GM21367 (cell line): ENCODE results near the gene VSIG2.
A peak's percentile ranks its signal among the peaks of the same experiment; 100 is the strongest.

Source experiments
- ATAC-seq: cut with Tn5 transposase; IDR thresholded peaks from one replicate; pipeline ENCODE4 v1.9.1; 2021; ENCODE audit not compliant: unreplicated experiment

VSIG2 gene

DNA sequence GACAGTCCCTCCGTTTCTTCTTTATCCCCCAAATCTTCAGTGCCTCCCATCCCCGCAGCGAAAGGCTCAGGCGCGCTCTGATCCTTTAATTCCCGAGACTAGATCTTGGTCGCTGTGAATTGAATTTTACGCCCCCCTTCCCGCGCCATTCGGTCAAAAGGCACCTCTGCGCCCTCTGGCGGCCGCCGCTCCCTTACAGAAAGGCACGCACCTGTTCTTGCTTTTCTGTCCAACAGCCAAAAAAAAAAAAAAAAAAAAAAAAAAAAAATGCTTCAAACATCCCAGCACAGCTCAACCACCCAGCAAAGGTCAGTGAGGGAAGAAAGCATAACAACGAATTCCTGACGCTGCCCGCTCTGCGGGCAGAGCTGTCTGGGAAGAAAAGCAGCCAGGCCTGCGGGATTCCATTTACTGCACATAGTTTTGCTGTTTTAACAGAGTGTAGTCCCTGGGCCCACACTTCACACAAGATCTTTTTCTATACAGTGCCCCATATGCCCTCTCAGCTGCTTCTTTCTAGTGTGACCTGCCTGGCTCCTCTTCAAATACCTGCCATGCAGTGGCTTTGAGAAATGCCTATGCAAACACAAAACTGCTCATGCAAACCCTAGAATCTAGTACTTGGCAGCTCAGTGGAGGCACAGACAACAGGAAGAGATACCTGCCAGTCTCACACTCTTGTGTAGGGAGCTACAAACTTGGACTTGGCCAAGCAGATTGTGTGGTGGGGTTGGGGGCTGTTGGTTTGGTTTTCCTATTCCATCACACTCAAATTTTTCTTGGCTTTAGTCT, 11.3 kb upstream of the VSIG2 start:
- peak; percentile 26 for ATAC-seq

DNA sequence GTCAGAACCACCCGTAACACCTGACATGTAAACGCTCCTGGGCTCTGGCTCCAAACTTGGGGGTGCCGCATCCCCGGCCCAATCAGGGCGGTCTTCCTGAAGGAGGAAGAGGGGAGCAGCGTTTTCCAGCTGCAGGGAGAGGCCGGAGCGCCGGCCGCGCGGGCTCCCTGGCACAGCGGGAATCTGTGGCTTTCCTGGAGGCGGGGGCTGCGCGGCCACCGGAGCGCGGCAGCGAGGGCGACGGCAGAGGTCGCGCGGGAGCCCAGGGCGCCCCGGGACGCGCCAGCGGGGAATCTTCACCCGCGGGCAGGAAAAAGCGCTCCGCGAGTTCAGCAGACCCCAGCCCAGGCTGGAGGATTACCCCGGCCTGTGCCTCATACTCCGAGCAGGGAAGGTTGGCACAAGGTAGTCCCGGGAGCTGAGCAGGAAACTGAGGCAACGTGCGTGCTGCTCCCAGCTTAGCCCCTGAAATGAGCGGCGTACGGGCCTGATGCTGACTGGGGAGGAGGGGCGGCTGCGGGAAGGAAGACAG, 10.6 kb upstream of the VSIG2 start:
- peak; percentile 4 for ATAC-seq

DNA sequence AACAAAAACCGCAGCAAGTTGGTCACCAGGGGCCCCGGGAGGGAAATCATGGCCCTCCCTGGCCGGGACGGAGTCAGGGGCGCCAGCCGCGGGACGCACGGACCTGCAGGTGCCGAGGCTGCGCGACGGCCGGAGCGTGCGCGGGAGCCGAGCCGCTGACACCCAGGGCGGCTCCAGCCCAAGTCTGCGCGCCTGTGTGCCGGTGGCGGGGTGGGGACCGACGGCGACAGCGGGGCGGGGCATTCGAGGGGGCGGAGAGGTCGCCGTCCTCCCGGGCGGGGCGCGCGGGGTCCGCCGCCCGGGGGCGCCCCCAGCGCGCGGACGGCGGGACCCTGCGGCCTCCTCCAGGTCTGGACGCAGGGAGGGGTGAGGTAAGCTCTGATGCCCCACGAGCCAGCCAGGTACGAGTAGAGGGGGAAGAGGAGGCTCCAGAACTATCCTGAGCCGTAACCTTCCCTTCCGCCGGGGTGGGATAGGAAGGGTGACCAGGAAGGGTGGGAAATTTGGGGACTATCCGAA, 10.1 kb upstream of the VSIG2 start, which contains the start of gene ESAM:
ESAM (minus strand) TSS at position 186 of the 519 bp plus-strand sequence; CDS start at position 50, 136 bp downstream.
- ATAC-seq = peak; percentile 51

DNA sequence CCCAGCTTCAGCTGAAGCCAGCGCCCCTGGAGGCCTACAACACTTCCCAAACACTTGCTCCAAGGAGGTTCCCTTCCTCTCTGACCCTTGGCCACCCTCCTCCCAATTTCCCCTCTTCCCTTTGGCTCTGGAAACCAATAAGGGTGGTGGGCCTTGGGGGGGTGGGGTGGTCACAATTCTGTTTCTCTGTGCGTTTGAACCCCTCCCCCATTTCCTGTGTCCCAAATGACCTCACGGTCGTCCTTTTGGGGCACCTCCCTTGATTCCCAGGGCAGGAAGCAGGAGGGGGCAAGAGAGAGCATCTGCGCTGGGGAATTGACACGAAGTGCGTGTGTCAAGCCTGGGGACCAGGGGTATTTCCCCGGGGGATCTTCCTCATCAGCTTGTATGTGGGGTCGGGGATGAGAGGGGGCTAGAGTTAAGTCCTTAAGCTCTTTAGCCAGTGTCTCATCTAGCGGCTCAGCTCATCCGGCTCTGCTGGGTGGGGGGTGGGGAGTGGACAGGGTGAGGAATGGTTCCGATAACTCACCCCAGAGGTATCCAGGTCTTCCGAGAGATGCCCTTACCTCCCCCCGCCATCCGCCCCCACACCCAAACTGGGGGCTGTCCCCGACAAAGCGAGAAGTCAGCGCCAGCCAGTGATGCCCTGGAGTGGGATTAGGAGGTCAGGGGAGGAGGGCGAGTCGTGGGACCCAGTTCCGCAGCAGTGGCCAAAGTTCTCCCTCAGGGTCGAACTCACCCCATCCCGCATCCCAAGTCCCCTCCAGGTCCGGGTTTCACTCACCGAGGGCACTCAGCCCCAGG, 9.4 kb upstream of the VSIG2 start:
- no peak for ATAC-seq

DNA sequence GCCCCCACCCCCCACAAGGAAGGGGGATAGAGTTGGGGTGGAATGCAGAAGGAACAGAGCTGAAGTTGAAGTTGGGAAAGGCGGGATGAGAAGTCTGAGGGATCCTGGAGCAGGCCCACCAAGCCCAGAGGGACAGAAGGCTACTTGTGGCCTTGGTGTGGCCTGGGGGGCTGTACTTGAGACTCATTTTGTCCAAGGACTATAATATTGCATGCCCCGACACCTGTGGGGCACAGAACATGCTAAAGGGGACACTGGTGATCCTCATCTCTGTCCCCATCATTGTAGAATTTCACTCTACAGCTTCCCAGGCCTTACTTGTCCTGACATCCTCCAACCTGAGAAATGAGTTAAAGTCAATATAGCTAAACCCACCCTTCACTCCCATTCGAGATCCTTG, 8.8 kb upstream of the VSIG2 start:
- no peak for ATAC-seq

DNA sequence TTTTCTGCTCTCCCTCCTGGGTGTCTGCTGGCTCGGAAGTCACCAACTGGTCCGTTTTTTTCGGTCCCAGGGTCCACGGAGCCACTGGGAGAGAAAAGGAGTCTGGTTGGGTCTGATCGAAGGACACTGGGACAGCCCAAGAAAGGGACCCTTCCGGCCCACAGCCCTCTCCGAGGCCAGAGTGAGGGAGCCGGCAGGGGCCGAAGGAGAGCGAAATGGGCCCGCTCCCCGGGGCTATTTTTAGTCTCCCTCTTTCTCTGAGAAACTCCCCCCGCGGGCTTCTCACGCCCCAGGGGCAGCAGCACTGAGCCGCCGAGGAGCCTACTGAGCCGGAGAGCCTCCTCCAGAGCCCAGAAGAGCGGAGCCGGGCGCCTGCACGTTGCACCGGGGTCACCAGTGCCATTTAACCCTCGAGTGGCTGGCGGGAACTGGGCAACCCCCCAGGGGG, 8.2 kb upstream of the VSIG2 start:
- ATAC-seq = peak; percentile 16

DNA sequence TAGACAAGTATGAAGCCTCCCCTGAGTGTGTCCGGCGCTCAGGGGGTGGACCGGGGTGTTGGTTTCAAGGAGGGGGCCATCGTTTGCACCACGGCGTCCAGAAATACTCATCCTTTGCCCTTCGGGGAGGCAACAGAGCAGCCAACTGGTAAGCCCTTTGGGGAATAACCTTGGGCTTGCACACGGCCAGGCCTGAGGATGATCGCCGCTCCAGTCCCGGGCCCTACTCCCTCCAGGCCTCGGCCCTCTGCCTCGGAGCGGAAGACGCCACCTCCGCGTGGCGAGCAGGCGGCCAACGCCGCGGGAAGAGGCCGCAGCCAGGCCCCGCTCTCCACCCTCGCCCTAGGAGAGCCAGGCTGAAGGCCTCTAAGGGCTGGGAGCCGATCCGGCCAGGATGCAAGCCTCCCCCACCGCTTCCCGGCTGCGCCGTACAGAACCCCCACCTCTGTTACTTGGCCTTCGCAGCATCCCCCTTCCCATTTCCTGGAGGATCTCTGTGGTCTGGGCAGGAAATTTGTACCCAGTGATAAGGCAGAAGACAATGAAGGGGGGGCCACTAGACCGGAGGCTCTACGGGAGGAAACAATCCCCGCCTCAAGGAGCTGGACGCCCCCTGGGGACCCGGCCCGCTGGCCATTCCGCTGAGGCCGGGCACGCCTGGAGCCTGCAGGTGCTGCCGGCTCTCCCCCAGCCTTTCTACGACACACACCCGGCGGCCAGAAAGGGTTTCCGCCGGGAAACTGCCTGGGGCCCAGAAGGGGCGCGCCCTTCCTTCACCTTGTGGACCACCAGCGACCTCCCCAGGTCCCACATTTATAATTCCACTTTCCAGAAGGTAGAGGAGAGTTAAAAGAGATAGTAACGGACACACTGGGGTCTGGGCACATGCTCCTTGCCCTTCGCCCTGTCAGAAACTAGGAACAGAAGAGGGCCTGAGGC, 7.5 kb upstream of the VSIG2 start:
- no peak for ATAC-seq

DNA sequence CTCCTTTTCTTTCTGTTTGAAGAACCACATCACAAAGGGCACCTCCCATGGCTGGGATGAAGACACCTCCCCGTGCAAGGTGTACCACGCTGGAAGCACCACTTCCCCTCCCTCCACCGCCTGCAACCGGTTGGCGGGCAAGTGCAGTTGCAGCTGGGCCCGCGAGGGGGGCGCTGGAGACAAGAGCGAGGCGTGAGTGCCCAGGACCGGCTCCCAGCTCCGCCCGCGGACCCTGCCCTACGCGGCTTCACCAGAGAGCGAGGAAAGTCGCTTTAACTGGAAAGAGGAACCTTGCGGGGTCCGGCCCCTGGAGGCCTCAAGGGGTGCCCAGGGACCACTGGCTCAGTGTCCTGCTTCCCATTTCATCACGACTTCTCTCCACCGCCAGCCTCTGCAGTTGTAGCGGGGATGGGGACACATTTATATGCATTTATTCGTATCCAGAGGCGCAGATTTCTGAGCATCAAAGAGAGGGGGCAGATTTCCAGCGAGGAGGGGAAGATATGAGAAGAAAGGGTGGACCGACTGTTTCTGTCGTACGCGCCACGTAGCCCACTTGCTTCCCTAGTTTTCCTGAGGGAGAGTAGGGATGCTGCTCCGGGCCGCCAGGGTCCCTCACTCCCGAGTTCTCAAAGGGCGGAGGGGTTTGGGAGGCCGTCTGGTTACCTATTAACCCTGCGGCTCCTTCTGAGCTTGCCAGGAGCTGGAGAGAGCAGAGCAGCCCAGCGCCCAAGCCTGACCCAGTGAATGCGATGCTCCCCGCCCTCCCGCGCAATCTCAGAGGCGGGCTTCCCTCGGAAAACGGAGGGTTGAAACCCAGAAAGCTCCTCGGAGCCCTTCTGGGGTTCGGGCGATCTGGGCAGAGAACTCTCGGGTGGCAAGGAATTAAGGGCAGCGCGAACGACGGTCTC, 6.6 kb upstream of the VSIG2 start:
- peak; percentile 65 for ATAC-seq

DNA sequence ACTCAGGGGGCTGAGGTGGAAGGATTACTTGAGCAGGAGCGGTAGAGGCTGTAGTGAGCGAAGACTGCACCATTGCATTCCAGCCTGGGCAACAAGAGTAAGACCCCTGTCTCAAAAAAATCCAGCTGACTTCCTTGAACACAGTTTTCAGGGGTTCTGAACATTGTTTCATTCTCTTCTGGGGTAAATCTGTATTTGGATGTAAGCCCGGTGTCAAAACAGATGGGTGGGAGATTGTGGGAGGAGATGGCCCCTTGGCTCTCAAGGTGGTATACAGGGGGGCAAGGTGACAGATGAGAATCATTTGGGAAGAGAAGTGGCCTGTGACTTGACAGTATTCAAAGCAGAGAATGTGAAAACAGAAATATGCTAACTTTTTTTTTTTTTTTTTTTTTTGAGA, 5.3 kb upstream of the VSIG2 start:
- no peak for ATAC-seq

DNA sequence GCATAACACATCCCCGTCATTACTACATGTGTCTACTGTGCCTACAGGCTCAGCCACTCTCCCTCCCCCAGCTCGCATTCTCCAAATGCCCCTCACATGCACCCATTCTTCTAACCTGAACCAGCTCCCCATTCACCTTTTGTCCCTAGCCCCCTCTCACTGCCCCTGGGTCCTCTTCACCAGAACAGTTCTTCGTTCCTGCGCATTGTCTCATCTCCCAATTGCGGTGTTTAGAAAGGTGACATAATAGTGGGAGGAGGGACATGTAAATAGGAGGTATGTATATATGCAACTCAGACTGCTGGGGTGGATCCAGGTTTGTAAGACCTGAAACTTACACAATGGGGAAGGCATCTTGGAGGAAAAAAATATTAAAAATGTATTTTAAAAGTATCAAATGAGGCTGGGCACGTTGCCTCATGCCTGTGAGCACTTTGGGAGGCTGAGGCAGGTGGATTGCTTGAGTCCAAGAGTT, 4.7 kb upstream of the VSIG2 start:
- ATAC-seq = no peak

DNA sequence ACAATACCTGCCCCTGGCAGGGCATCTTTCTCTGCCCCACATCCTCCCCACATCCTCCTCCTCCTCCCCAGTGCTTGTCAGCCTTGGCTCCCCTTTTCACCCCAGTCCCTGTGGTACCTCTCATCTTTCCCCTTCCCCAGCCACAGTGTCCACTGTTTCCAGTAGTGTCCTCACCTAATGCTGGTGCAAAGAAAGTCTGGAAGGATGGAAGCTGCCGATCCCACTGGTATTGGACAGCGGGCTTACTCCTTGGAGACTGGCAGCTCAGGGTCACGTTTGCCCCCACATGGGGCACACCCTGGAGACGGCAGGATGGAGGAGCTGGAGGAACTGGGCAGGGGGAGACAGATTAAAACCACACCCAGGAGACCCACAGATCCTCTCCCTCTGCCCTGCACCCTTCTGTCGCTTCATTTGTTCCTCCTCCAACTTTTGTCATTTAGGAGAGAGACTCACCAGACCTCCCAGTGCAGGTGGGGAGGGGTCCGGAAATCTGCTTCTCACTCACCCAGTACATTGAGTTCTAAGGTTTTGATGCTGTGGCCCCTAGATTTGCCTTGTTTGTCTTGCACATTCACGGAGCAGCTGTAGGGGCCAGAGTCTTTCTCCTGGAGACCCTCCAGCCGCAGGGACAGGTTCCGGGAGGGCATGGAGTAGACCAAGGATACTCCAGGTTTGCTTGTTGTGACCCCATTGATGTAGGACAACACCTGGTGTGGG, 4.1 kb upstream of the VSIG2 start:
- ATAC-seq = no peak

DNA sequence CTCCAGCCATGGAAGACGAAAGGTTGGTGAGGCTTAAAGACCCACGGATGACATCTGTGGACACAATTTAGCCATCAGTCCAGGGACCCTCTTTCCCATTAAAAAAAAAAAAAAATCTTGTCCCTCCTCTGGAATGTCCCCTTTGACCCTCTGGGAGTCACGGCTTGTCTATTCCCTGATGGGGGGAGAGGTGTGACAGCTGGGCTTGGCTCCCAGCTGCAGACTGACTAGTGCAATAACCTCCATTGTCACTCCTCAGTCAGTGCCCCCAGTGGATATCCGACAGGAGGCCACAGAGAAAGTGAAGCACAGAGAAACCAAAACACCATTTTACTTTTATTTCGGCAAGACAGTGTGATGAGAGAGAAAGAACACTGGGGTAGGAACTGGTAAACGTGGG, 2.7 kb upstream of the VSIG2 start:
- no peak for ATAC-seq

DNA sequence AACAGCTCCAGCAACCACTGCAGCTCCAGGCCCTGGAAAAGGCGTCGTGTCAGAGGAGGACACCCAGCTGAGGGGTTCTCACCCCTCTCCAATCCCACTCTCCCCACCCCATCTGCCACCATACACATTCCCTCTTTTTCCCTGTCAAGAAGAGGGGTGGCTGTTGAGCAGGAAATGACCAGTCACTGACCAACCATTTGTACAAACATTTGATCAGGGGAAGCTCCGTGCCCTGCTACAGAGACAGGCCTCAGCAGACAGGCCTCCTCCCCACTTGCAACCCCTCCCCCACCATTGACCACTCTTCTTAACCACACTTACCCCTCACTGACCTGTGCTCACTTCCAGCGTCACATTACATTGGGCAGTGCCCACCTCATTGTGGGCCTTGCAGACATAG, 2.3 kb upstream of the VSIG2 start:
- ATAC-seq = no peak

DNA sequence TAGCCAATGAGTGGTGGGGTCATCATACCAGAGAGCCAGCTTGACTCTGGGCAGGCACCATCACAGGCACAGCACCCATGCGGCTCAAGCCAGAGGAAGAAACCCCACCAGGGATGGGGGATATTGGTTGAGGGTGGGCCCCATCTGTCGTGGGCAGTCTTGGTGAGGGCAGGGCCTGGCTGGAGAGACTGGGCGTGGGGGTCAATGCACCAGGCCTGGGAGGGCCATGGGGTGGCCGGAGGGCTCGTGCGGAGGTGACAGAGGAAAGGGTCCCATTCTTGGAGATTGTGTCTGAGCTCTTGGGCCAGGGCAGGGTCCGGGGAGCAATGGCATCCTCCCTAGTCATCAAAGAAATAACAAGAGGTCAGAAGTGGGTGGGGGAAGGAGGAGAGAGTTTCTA, 1.6 kb upstream of the VSIG2 start:
- no peak for ATAC-seq

DNA sequence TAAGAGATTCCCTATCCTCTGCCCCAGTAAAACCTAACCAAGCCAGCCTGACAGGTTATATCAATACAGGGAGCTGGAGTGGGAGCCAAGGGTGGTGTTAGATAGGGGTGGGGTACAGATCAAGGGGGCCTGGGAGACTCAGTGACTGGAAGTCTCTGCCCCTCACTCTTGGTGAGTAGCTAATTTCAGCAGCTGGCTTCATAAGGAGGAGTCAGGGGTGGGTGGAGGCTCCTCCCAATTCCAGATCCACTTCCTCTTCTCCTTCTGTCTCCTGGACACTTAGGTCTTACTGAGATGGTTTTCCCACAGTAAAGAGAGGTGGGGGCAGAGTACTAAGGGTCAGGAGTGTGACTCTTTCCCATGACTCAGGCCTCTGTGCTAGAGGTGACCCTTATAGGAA, 1.1 kb upstream of the VSIG2 start:
- no peak for ATAC-seq

DNA sequence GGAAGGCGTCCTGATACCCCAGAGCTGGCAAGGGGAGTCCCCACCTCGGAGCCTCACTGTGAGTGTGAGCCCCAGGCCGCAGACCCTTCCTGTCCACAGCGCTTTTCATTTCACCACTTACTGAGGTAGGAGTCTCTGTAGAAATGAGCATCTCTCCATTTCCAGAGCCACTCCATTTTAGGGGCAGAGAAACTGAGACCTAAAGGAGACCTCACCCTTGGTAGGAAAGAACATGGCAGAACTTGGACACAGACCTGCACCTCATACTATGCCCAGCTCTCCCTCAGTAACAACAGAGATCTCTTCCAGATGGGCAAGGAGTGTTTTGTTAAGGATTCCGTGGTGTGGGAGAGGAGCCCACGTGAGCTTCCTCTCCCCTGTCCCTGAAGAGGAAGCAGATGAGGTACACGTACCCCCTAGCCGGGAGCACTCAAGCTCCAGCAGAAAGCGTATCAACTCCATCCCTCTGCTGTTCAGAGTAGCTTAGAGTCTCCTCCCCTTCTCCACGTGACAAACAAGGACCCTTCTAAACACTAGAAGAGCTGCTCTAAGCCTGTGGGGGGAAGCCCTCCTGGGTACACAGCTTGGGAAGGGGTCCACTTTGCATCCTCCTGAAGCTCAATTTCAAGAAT, 532 bp upstream of the VSIG2 start:
- ATAC-seq = no peak

DNA sequence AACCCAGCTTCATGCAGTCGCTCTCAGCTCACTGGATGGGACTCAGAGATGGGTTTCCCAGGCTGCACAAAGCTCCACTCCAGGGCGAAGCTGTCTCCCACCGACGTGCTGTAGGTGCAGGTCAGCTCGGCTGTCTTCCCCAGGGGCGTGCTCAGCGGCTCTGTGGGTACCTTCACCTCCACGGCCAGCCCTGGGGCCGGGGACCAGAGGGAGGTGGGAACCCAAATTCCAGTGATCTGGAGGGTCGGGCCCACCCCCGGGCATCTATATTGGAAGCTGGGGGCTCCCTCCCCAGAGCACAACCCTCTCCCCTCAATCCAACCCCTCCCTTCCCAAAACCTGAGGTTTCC, 689 bp downstream of the VSIG2 start:
- ATAC-seq = no peak

DNA sequence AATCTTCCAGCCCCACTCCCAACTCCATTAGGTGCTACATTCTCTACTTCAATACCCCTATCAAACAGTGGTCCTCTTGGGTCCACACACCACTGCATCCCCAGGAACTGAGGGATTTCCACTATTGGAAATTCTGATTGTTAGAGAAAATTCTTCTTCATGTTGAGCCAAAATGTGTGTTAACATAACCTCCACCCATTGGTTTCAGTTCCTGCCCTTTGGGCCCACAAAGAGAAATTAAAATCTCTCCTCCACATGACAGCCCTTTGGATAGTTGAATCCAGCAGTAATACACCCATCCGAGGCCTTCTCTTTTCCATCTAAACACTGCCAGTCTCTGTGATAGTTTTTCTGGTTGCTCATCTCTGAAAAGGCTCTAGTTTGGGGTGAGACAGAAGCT, 2.1 kb downstream of the VSIG2 start:
- no peak for ATAC-seq
